HCT116 (cell line): ENCODE data around the gene SOX9. TPM values are rescaled to one million over a fixed set of nuclear protein-coding genes. Genes with fewer than 3 reads are reported as not detected.

Experiments used
- ATAC-seq: fragments of 200-7000 bp; cut with Tn5 transposase; 2 replicates; pipeline ENCODE4 v1.9.1; 2020; ENCODE audit warnings: mild to moderate bottlenecking, moderate library complexity
- BruUV-seq: library from RNA; stranded (reverse); fragments of 400-500 nt; replicated peaks from 2 replicates; lab custom pipeline; 2021; lab: Mats Ljungman, UMichigan
- CTCF ChIA-PET: fragments of 300-600 bp; sonication (Branson Sonifier 250); formaldehyde crosslinking; loops from one replicate; lab custom pipeline; 2021; ENCODE audit warnings: antibody characterized with exemption; lab: Charles Lee
- POLR2A ChIA-PET: fragments of 300-600, 350-600 bp; sonication (Branson Sonifier 250); formaldehyde crosslinking; loops from one replicate; lab custom pipeline; 2021; ENCODE audit warnings: antibody characterized with exemption; lab: Charles Lee
- RAD21 ChIA-PET, 2 experiments: fragments of 300-600 bp; sonication (Branson Sonifier 250); formaldehyde crosslinking; loops; one replicate each; lab custom pipeline; 2023; ENCODE audit warnings: low total read pairs in 2 of 2; ENCODE audit not compliant: uncharacterized antibody in 2 of 2, unreplicated experiment in 2 of 2, low non-redundant PET in 1 of 2; lab: Charles Lee
- DNase-seq: peaks from one replicate; pipeline ENCODE4 v3.0.0-alpha.2; 2010; ENCODE audit warnings: low read depth, low spot score
- H2AFZ ChIP-seq: fragments of 200-600 bp; shearing (Covaris generic), sonication (generic); 2 replicates; pipeline ENCODE4 v1.6.1; 2017; ENCODE audit warnings: low read depth, mixed run types, mixed read lengths, antibody characterized with exemption, low read length; ENCODE audit not compliant: poor library complexity, severe bottlenecking
- H3K27ac ChIP-seq: 2 replicates; pipeline ENCODE4 v1.5.1; 2012; ENCODE audit warnings: low read depth, low read length
- H3K27me3 ChIP-seq: fragments of 200-600 bp; sonication (generic); 2 replicates; pipeline ENCODE4 v1.6.1; 2016; ENCODE audit warnings: mixed run types, low read length, mixed read lengths; ENCODE audit not compliant: insufficient read depth
- H3K36me3 ChIP-seq, 2 experiments: fragments of 200-500 bp in 1 of 2; fragments of 200-600 bp in 1 of 2; sonication (Bioruptor generic) in 1 of 2; sonication (generic) in 1 of 2; 2 replicates each; pipeline versions ENCODE4 v1.5.1 to v1.6.1; 2014 to 2016; ENCODE audit warnings: low read length in 2 of 2, inconsistent platforms in 1 of 2, mixed read lengths in 1 of 2, mixed run types in 1 of 2; ENCODE audit not compliant: insufficient read depth in 2 of 2, control insufficient read depth in 1 of 2
- H3K4me1 ChIP-seq, 2 experiments: fragments of 200-600 bp in 1 of 2; sonication (generic) in 1 of 2; 2 replicates each; pipeline versions ENCODE4 v1.5.1 to v1.6.1; 2012 to 2017; ENCODE audit warnings: low read length in 2 of 2, inconsistent platforms in 1 of 2, mild to moderate bottlenecking in 1 of 2, mixed read lengths in 1 of 2, mixed run types in 1 of 2, moderate library complexity in 1 of 2; ENCODE audit not compliant: insufficient read depth in 2 of 2, control insufficient read depth in 1 of 2
- H3K4me2 ChIP-seq: fragments of 200-600 bp; sonication (generic); 2 replicates; pipeline ENCODE4 v1.6.1; 2017; ENCODE audit warnings: mixed run types, low read length, mixed read lengths
- H3K4me3 ChIP-seq, 2 experiments: fragments of 200-600 bp in 1 of 2; sonication (generic) in 1 of 2; replicated peaks in 1 of 2; 2 replicates each; pipeline ENCODE4 v1.5.1; 2011 to 2016; ENCODE audit warnings: low read length in 2 of 2, control low read depth in 1 of 2, low read depth in 1 of 2, mild to moderate bottlenecking in 1 of 2, mixed read lengths in 1 of 2, mixed run types in 1 of 2
- H3K79me2 ChIP-seq: fragments of 200-600 bp; sonication (generic); 2 replicates; pipeline ENCODE4 v1.6.1; 2017; ENCODE audit warnings: mild to moderate bottlenecking, mixed run types, low read length, moderate library complexity, mixed read lengths; ENCODE audit not compliant: insufficient read depth
- H3K9ac ChIP-seq: fragments of 200-600 bp; sonication (generic); 2 replicates; pipeline ENCODE4 v1.6.1; 2016; ENCODE audit warnings: low read length, mixed read lengths
- H3K9me2 ChIP-seq: fragments of 200-600 bp; sonication (generic), shearing (Covaris generic); 2 replicates; pipeline ENCODE4 v1.6.1; 2017; ENCODE audit warnings: mixed run types, mild to moderate bottlenecking, moderate library complexity; ENCODE audit not compliant: insufficient read depth
- H3K9me3 ChIP-seq, 2 experiments: fragments of 200-500 bp in 1 of 2; fragments of 200-600 bp in 1 of 2; sonication (Bioruptor generic) in 1 of 2; sonication (generic) in 1 of 2; 2 replicates each; pipeline ENCODE4 v1.6.1; 2014 to 2017; ENCODE audit warnings: low read length in 2 of 2, mixed read lengths in 2 of 2, inconsistent platforms in 1 of 2, low read depth in 1 of 2, mild to moderate bottlenecking in 1 of 2, mixed run types in 1 of 2, moderate library complexity in 1 of 2; ENCODE audit not compliant: control insufficient read depth in 1 of 2, insufficient read depth in 1 of 2
- H4K20me1 ChIP-seq: fragments of 200-600 bp; sonication (generic), shearing (Covaris generic); 2 replicates; pipeline ENCODE4 v1.6.1; 2017; ENCODE audit warnings: mixed run types, mild to moderate bottlenecking, moderate library complexity; ENCODE audit not compliant: insufficient read depth
- CBX3 ChIP-seq: IDR thresholded peaks from 2 replicates; pipeline ENCODE4 v1.6.1; 2012; ENCODE audit warnings: low read depth
- CEBPB ChIP-seq: IDR thresholded peaks from 2 replicates; pipeline ENCODE4 v1.6.1; 2012; ENCODE audit warnings: low read depth
- EGR1 ChIP-seq: IDR thresholded peaks from 2 replicates; pipeline ENCODE4 v1.6.1; 2012; ENCODE audit warnings: low read depth
- ELF1 ChIP-seq: IDR thresholded peaks from 2 replicates; pipeline ENCODE4 v1.6.1; 2012; ENCODE audit warnings: low read depth, borderline replicate concordance
- JUND ChIP-seq: IDR thresholded peaks from 2 replicates; pipeline ENCODE4 v1.6.1; 2012
- POLR2AphosphoS5 ChIP-seq: IDR thresholded peaks from 2 replicates; pipeline ENCODE4 v1.6.1; 2011; ENCODE audit warnings: mild to moderate bottlenecking, low read depth, low read length, moderate library complexity
- SIN3A ChIP-seq: IDR thresholded peaks from 2 replicates; pipeline ENCODE4 v1.6.1; 2012; ENCODE audit warnings: low read depth
- SP1 ChIP-seq: IDR thresholded peaks from 2 replicates; pipeline ENCODE4 v1.6.1; 2012; ENCODE audit warnings: low read depth
- SRF ChIP-seq: IDR thresholded peaks from 2 replicates; pipeline ENCODE4 v1.6.1; 2012; ENCODE audit warnings: low read depth
- intact Hi-C: fragments of 100-400 bp; cut with micrococcal nuclease; formaldehyde crosslinking; loops from 2 replicates; pipeline ENCODE4 v1.10.0; 2022
- total RNA-seq: library from RNA; stranded (reverse); gene quantifications from one replicate; pipeline ENCODE4 v1.2.1, GENCODE V29; 2021; ENCODE audit not compliant: unreplicated experiment
- TF ChIP-seq, protein P1 (sequence below): IDR thresholded peaks from 2 replicates; pipeline ENCODE4 v1.6.1; 2012
- TF ChIP-seq, protein P2 (sequence below): IDR thresholded peaks from 2 replicates; pipeline ENCODE4 v1.6.1; 2012; ENCODE audit warnings: low read depth

The SOX9 gene
- total RNA-seq, 1 experiment from 2014 or later: 69.2 TPM

GRCh38 chr17:72089453-72089987, 31.3 kb upstream of the SOX9 start (continued):
- TF ChIP-seq POLR2AphosphoS5 (no peak), ELF1 (no peak), CBX3 (no peak), SP1 (no peak), CEBPB (no peak), JUND (no peak)
- TF ChIP-seq, protein P1, sequence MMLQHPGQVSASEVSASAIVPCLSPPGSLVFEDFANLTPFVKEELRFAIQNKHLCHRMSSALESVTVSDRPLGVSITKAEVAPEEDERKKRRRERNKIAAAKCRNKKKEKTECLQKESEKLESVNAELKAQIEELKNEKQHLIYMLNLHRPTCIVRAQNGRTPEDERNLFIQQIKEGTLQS: no peak

- ChIA-PET CTCF (no interaction called here), POLR2A (no interaction called here), RAD21 (no interaction called here)
- no peaks in the 10 kb centered on the region for H3K79me2 ChIP-seq
- no peak for ATAC-seq
- H3K9me2 ChIP-seq: no peaks in the 10 kb centered on the region
- no peak overlapping the region for H3K27ac ChIP-seq
- H3K4me2 ChIP-seq: no peak overlapping the region
- no peak for DNase-seq
- intact Hi-C loops: no loop called here
- H3K9me3 ChIP-seq: no peaks in the 10 kb centered on the region
- H3K9ac ChIP-seq: no peak overlapping the region
- no peaks in the 10 kb centered on the region for H3K36me3 ChIP-seq
- no TSS peak for BruUV-seq
- H3K27me3 ChIP-seq: no peaks in the 10 kb centered on the region
- H3K4me3 ChIP-seq: no peak overlapping the region
- H3K4me1 ChIP-seq: no peaks in the 10 kb centered on the region
- no peak overlapping the region for H2AFZ ChIP-seq
- H4K20me1 ChIP-seq: no peaks in the 10 kb centered on the region
- TF ChIP-seq JUND (no peak), SRF (no peak), EGR1 (no peak), SIN3A (no peak), CEBPB (no peak)
- TF ChIP-seq, protein P2, sequence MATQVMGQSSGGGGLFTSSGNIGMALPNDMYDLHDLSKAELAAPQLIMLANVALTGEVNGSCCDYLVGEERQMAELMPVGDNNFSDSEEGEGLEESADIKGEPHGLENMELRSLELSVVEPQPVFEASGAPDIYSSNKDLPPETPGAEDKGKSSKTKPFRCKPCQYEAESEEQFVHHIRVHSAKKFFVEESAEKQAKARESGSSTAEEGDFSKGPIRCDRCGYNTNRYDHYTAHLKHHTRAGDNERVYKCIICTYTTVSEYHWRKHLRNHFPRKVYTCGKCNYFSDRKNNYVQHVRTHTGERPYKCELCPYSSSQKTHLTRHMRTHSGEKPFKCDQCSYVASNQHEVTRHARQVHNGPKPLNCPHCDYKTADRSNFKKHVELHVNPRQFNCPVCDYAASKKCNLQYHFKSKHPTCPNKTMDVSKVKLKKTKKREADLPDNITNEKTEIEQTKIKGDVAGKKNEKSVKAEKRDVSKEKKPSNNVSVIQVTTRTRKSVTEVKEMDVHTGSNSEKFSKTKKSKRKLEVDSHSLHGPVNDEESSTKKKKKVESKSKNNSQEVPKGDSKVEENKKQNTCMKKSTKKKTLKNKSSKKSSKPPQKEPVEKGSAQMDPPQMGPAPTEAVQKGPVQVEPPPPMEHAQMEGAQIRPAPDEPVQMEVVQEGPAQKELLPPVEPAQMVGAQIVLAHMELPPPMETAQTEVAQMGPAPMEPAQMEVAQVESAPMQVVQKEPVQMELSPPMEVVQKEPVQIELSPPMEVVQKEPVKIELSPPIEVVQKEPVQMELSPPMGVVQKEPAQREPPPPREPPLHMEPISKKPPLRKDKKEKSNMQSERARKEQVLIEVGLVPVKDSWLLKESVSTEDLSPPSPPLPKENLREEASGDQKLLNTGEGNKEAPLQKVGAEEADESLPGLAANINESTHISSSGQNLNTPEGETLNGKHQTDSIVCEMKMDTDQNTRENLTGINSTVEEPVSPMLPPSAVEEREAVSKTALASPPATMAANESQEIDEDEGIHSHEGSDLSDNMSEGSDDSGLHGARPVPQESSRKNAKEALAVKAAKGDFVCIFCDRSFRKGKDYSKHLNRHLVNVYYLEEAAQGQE: no peak
Measured at GRCh38 chr17:72090108-72090507, 30.7 kb upstream of the SOX9 start.
